ENCODE measurements around the gene MLPH. TPM values are rescaled to one million over a fixed set of nuclear protein-coding genes. Genes with fewer than 3 reads are reported as not detected.

MLPH gene
- total and polyA plus RNA-seq, 2 of the 13 experiments (the other 11 are each of a cell fraction or from before 2014, with no cell fraction given) = 0.12 TPM; not detected in 1

GRCh38 chr2:237551071-237551574 lies 64.1 kb downstream of the MLPH start (continued):
- peak; percentile 57; the same call in 1 of the 2 replicates for TF ChIP-seq HES4 (CRISPR knock-in tag; IDR thresholded peaks at IDR 0.05; ENCODE audit: borderline replicate concordance)
- no peak for TF ChIP-seq ZNF468 (CRISPR knock-in tag; IDR thresholded peaks at IDR 0.05)
- TF ChIP-seq, protein P1, sequence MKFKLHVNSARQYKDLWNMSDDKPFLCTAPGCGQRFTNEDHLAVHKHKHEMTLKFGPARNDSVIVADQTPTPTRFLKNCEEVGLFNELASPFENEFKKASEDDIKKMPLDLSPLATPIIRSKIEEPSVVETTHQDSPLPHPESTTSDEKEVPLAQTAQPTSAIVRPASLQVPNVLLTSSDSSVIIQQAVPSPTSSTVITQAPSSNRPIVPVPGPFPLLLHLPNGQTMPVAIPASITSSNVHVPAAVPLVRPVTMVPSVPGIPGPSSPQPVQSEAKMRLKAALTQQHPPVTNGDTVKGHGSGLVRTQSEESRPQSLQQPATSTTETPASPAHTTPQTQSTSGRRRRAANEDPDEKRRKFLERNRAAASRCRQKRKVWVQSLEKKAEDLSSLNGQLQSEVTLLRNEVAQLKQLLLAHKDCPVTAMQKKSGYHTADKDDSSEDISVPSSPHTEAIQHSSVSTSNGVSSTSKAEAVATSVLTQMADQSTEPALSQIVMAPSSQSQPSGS (CRISPR knock-in tag; IDR thresholded peaks at IDR 0.05) = no peak
- peak; percentile 66; the same call in 1 of the 2 replicates for TF ChIP-seq HOXA3 (CRISPR knock-in tag; IDR thresholded peaks at IDR 0.05)
- no peak for TF ChIP-seq HDAC2 (CRISPR knock-in tag; IDR thresholded peaks at IDR 0.05)
- TF ChIP-seq ZZZ3 (CRISPR knock-in tag; IDR thresholded peaks at IDR 0.05; ENCODE audit: borderline replicate concordance) = no peak
- TF ChIP-seq ZMYM4 (CRISPR knock-in tag; IDR thresholded peaks at IDR 0.05) = 0 out of 2 replicates have a peak, but pooled peaks have one; percentile 11
- TF ChIP-seq ZMYM2 (CRISPR knock-in tag; IDR thresholded peaks at IDR 0.05) = peak; percentile 68
- TF ChIP-seq, protein P2, sequence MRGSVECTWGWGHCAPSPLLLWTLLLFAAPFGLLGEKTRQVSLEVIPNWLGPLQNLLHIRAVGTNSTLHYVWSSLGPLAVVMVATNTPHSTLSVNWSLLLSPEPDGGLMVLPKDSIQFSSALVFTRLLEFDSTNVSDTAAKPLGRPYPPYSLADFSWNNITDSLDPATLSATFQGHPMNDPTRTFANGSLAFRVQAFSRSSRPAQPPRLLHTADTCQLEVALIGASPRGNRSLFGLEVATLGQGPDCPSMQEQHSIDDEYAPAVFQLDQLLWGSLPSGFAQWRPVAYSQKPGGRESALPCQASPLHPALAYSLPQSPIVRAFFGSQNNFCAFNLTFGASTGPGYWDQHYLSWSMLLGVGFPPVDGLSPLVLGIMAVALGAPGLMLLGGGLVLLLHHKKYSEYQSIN (CRISPR knock-in tag; IDR thresholded peaks at IDR 0.05; ENCODE audit: borderline replicate concordance) = no peak
- TF ChIP-seq ATRX (CRISPR knock-in tag; IDR thresholded peaks at IDR 0.05; ENCODE audit: borderline replicate concordance) = no peak
- no peak for TF ChIP-seq POGZ (CRISPR knock-in tag; IDR thresholded peaks at IDR 0.05)
- TF ChIP-seq FIP1L1 (IDR thresholded peaks at IDR 0.05; ENCODE audit: borderline replicate concordance, insufficient read depth, low read depth, low read length) = no peak
- TF ChIP-seq ZBTB10 (CRISPR knock-in tag; IDR thresholded peaks at IDR 0.05; ENCODE audit: borderline replicate concordance) = no peak
- no peak for TF ChIP-seq RBM22 (optimal IDR thresholded peaks at IDR 0.05; ENCODE audit: low read length)
- TF ChIP-seq HHEX (CRISPR knock-in tag; IDR thresholded peaks at IDR 0.05) = no peak
- no peak for TF ChIP-seq ZNF235 (CRISPR knock-in tag; IDR thresholded peaks at IDR 0.05; ENCODE audit: borderline replicate concordance)
- TF ChIP-seq NR3C1 (CRISPR knock-in tag; IDR thresholded peaks at IDR 0.05) = no peak
- TF ChIP-seq ZBTB8A (CRISPR knock-in tag; IDR thresholded peaks at IDR 0.05; ENCODE audit: borderline replicate concordance, low read depth) = no peak
- TF ChIP-seq E2F1 (CRISPR knock-in tag; IDR thresholded peaks at IDR 0.05) = no peak
- TF ChIP-seq CENPX (CRISPR knock-in tag; IDR thresholded peaks at IDR 0.05) = no peak
- TF ChIP-seq ARID3A (IDR thresholded peaks at IDR 0.05; ENCODE audit: low read depth, low read length) = no peak
- peak; percentile 33; the same call in 1 of the 2 replicates for TF ChIP-seq ZNF709 (CRISPR knock-in tag; IDR thresholded peaks at IDR 0.05)
- TF ChIP-seq RAD21 (CRISPR knock-in tag; IDR thresholded peaks at IDR 0.05) = no peak
